Measurements from ENCODE around the gene RAPGEF4. TPM values are rescaled to one million over a fixed set of nuclear protein-coding genes. Genes with fewer than 3 reads are reported as not detected.
A peak's percentile ranks its signal among the peaks of the same experiment; 100 is the strongest.

Gene RAPGEF4
- total and polyA plus RNA-seq, 9 donors: 1.1 to 2.4 (median 1.5) TPM

- H3K4me1 ChIP-seq (ENCODE audit: control insufficient read depth, insufficient read depth, low read length): peaks cover 3% of the 10 kb centered on the region
- H3K9me3 ChIP-seq (replicated peaks; ENCODE audit: control insufficient read depth, low read depth, low read length): no peaks in the 10 kb centered on the region
- WGBS (ENCODE audit: insufficient coverage): 40% methylated on average over 1 of the region's 3 CpGs
- no peak for DNase-seq
- H3K27ac ChIP-seq (ENCODE audit: low read length): no peak overlapping the region
- no peak overlapping the region for H3K4me3 ChIP-seq (ENCODE audit: low read length)
- H3K36me3 ChIP-seq (ENCODE audit: control insufficient read depth, insufficient read depth, low read length): no peaks in the 10 kb centered on the region
- no peaks in the 10 kb centered on the region for H3K27me3 ChIP-seq (ENCODE audit: control insufficient read depth, insufficient read depth, low read length)
Observed at GRCh38 chr2:172917716-172918115, 182.1 kb downstream of the RAPGEF4 start.

- Histone ChIP-seq H3K27me3 (ENCODE audit: control insufficient read depth, insufficient read depth, low read length) (no peaks in the 10 kb centered on the region), H3K36me3 (ENCODE audit: control insufficient read depth, insufficient read depth, low read length) (no peaks in the 10 kb centered on the region), H3K4me1 (ENCODE audit: control insufficient read depth, insufficient read depth, low read length) (no peaks in the 10 kb centered on the region), H3K9me3 (replicated peaks; ENCODE audit: control insufficient read depth, low read depth, low read length) (no peaks in the 10 kb centered on the region), H3K4me3 (ENCODE audit: low read length) (no peak overlapping the region), H3K27ac (ENCODE audit: low read length) (no peak overlapping the region)
- WGBS (ENCODE audit: insufficient coverage): 89% methylated on average over 5 of the region's 5 CpGs
- DNase-seq: no peak
Observed at GRCh38 chr2:172919732-172920131, 184.1 kb downstream of the RAPGEF4 start.

GRCh38 chr2:172921532-172922236 lies 186.0 kb downstream of the RAPGEF4 start:
- 77% methylated on average over 3 of the region's 6 CpGs for WGBS (ENCODE audit: insufficient coverage)
- H3K36me3 ChIP-seq (ENCODE audit: control insufficient read depth, insufficient read depth, low read length): no peaks in the 10 kb centered on the region
- DNase-seq: no peak
- H3K4me1 ChIP-seq (ENCODE audit: control insufficient read depth, insufficient read depth, low read length): no peaks in the 10 kb centered on the region
- no peak overlapping the region for H3K27ac ChIP-seq (ENCODE audit: low read length)
- no peaks in the 10 kb centered on the region for H3K9me3 ChIP-seq (replicated peaks; ENCODE audit: control insufficient read depth, low read depth, low read length)
- H3K27me3 ChIP-seq (ENCODE audit: control insufficient read depth, insufficient read depth, low read length): no peaks in the 10 kb centered on the region
- no peak overlapping the region for H3K4me3 ChIP-seq (ENCODE audit: low read length)

GRCh38 chr2:172922306-172922705 lies 186.7 kb downstream of the RAPGEF4 start:
- DNase-seq: no peak
- Histone ChIP-seq H3K36me3 (ENCODE audit: control insufficient read depth, insufficient read depth, low read length) (no peaks in the 10 kb centered on the region), H3K4me1 (ENCODE audit: control insufficient read depth, insufficient read depth, low read length) (no peaks in the 10 kb centered on the region), H3K4me3 (ENCODE audit: low read length) (no peak overlapping the region), H3K27ac (ENCODE audit: low read length) (no peak overlapping the region), H3K9me3 (replicated peaks; ENCODE audit: control insufficient read depth, low read depth, low read length) (no peaks in the 10 kb centered on the region), H3K27me3 (ENCODE audit: control insufficient read depth, insufficient read depth, low read length) (no peaks in the 10 kb centered on the region)
- WGBS (ENCODE audit: insufficient coverage): no CpG with 5 or more reads among the region's 2 CpGs

- no peak for DNase-seq
- Histone ChIP-seq H3K4me3 (ENCODE audit: low read length) (no peak overlapping the region), H3K9me3 (replicated peaks; ENCODE audit: control insufficient read depth, low read depth, low read length) (no peaks in the 10 kb centered on the region), H3K27me3 (ENCODE audit: control insufficient read depth, insufficient read depth, low read length) (no peaks in the 10 kb centered on the region), H3K27ac (ENCODE audit: low read length) (no peak overlapping the region), H3K4me1 (ENCODE audit: control insufficient read depth, insufficient read depth, low read length) (peaks cover 4% of the 10 kb centered on the region), H3K36me3 (ENCODE audit: control insufficient read depth, insufficient read depth, low read length) (no peaks in the 10 kb centered on the region)
- WGBS (ENCODE audit: insufficient coverage): no CpG with 5 or more reads among the region's 4 CpGs
Observed at GRCh38 chr2:172922815-172923214, 187.2 kb downstream of the RAPGEF4 start.

- Histone ChIP-seq H3K4me3 (ENCODE audit: low read length) (no peak overlapping the region), H3K27me3 (ENCODE audit: control insufficient read depth, insufficient read depth, low read length) (no peaks in the 10 kb centered on the region), H3K9me3 (replicated peaks; ENCODE audit: control insufficient read depth, low read depth, low read length) (no peaks in the 10 kb centered on the region), H3K4me1 (ENCODE audit: control insufficient read depth, insufficient read depth, low read length) (peaks cover 8% of the 10 kb centered on the region), H3K27ac (ENCODE audit: low read length) (no peak overlapping the region), H3K36me3 (ENCODE audit: control insufficient read depth, insufficient read depth, low read length) (no peaks in the 10 kb centered on the region)
- DNase-seq: no peak
- 100% methylated on average over 1 of the region's 4 CpGs for WGBS (ENCODE audit: insufficient coverage)
Observed at GRCh38 chr2:172924097-172924660, 188.5 kb downstream of the RAPGEF4 start.

GRCh38 chr2:172925600-172925999 lies 190.0 kb downstream of the RAPGEF4 start:
- WGBS (ENCODE audit: insufficient coverage): no CpG with 5 or more reads among the region's 2 CpGs
- DNase-seq: no peak
- peaks cover 12% of the 10 kb centered on the region for H3K4me1 ChIP-seq (ENCODE audit: control insufficient read depth, insufficient read depth, low read length)
- no peaks in the 10 kb centered on the region for H3K27me3 ChIP-seq (ENCODE audit: control insufficient read depth, insufficient read depth, low read length)
- H3K9me3 ChIP-seq (replicated peaks; ENCODE audit: control insufficient read depth, low read depth, low read length): no peaks in the 10 kb centered on the region
- no peaks in the 10 kb centered on the region for H3K36me3 ChIP-seq (ENCODE audit: control insufficient read depth, insufficient read depth, low read length)
- H3K4me3 ChIP-seq (ENCODE audit: low read length): no peak overlapping the region
- no peak overlapping the region for H3K27ac ChIP-seq (ENCODE audit: low read length)

- WGBS (ENCODE audit: insufficient coverage): no CpG with 5 or more reads among the region's 7 CpGs
- DNase-seq: no peak
- no peaks in the 10 kb centered on the region for H3K36me3 ChIP-seq (ENCODE audit: control insufficient read depth, insufficient read depth, low read length)
- H3K27ac ChIP-seq (ENCODE audit: low read length): no peak overlapping the region
- H3K4me1 ChIP-seq (ENCODE audit: control insufficient read depth, insufficient read depth, low read length): peaks cover 18% of the 10 kb centered on the region
- no peak overlapping the region for H3K4me3 ChIP-seq (ENCODE audit: low read length)
- H3K9me3 ChIP-seq (replicated peaks; ENCODE audit: control insufficient read depth, low read depth, low read length): no peaks in the 10 kb centered on the region
- no peaks in the 10 kb centered on the region for H3K27me3 ChIP-seq (ENCODE audit: control insufficient read depth, insufficient read depth, low read length)
Observed at GRCh38 chr2:172926785-172927640, 191.4 kb downstream of the RAPGEF4 start.

- H3K4me3 ChIP-seq (ENCODE audit: low read length): no peak overlapping the region
- H3K27me3 ChIP-seq (ENCODE audit: control insufficient read depth, insufficient read depth, low read length): no peaks in the 10 kb centered on the region
- no peaks in the 10 kb centered on the region for H3K9me3 ChIP-seq (replicated peaks; ENCODE audit: control insufficient read depth, low read depth, low read length)
- peak; percentile 77 for DNase-seq
- H3K27ac ChIP-seq (ENCODE audit: low read length): peak overlapping the region; percentile 70
- H3K36me3 ChIP-seq (ENCODE audit: control insufficient read depth, insufficient read depth, low read length): no peaks in the 10 kb centered on the region
- 75% methylated on average over 3 of the region's 8 CpGs for WGBS (ENCODE audit: insufficient coverage)
- H3K4me1 ChIP-seq (ENCODE audit: control insufficient read depth, insufficient read depth, low read length): peaks cover 18% of the 10 kb centered on the region
Observed at GRCh38 chr2:172927641-172928357, 192.2 kb downstream of the RAPGEF4 start.

- WGBS (ENCODE audit: insufficient coverage): no CpG with 5 or more reads among the region's 2 CpGs
- Histone ChIP-seq H3K27ac (ENCODE audit: low read length) (peak overlapping the region; percentile 70), H3K4me1 (ENCODE audit: control insufficient read depth, insufficient read depth, low read length) (peaks cover 18% of the 10 kb centered on the region)
Observed at GRCh38 chr2:172928756-172929155, 193.1 kb downstream of the RAPGEF4 start.

More at GRCh38 chr2:172928756-172929155, 193.1 kb downstream of the RAPGEF4 start:
- H3K36me3 ChIP-seq (ENCODE audit: control insufficient read depth, insufficient read depth, low read length): no peaks in the 10 kb centered on the region
- H3K4me3 ChIP-seq (ENCODE audit: low read length): no peak overlapping the region
- H3K27me3 ChIP-seq (ENCODE audit: control insufficient read depth, insufficient read depth, low read length): no peaks in the 10 kb centered on the region
- H3K9me3 ChIP-seq (replicated peaks; ENCODE audit: control insufficient read depth, low read depth, low read length): no peaks in the 10 kb centered on the region
- peak; percentile 88 for DNase-seq

All from muscle of leg (tissue), 11 donors.